Embryonic facial prominence (tissue), 1 donor: ENCODE results near the gene EXOC4.

Experiments
- DNase-seq: peaks from one replicate; pipeline ENCODE4 v3.0.0-alpha.2; 2016; ENCODE audit errors: extremely low spot score

The EXOC4 gene

DNA sequence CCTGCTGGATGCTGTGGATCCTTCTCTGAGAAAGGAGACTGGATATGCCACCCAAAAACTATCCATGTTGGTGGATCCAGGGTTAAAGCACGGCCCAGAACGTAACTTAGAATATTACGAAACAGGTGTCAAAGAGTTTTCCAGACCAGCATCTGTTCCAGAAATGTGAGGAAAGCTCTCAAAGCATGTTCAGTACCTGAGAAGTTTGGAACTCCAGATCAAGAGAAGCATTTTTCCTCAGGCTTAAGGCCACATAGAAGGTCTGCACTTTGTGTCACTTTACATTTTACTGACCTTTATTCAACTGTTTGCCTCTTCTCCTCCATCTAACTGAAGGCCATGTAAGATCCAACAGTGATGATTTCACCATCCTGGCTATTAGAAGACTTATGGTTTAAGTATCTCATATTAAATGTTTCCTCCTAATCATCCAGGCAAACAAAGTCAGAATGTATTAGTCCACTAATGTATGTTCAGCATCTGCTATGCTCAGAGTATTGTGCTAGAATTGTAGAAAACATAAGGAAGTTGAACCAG, 533.6 kb downstream of the EXOC4 start:
- no peak for DNase-seq

DNA sequence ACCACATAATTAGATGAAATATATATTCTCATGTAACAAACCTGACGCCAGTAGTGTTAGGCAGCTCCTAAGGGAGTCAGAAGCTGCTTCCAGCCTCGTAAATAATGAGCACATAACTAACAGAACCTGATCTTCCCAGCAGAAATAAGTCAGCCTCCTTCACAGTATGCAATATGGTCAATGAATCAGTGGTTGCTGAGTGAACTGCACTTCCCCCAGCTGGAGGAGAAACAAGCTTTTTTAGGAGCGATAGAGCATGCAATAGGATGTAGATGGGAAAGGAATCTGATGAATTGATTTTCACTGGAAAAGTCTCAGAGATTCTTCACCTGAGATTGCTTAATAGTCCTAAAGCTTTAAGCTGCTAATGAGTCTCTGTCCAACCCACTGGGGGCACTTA, 537.1 kb downstream of the EXOC4 start:
- DNase-seq: no peak

DNA sequence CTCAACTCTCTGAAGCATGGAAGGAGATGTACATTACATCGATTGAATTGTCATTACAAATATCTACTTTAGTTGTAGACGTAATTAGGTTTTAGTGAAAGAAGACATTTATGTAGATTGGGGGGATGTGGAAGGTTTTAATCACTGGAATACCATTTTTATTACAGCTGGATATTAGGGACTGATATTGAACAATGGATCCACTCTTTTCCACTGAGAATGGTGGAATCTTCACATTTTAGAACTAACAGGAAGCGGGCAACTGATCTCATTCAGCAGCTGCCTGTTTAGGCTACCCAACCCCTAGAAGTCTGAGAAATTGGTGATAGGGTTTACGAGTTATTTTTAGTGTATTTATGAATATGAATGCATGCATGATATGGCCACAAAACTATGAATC, 538.0 kb downstream of the EXOC4 start:
- DNase-seq: no peak

DNA sequence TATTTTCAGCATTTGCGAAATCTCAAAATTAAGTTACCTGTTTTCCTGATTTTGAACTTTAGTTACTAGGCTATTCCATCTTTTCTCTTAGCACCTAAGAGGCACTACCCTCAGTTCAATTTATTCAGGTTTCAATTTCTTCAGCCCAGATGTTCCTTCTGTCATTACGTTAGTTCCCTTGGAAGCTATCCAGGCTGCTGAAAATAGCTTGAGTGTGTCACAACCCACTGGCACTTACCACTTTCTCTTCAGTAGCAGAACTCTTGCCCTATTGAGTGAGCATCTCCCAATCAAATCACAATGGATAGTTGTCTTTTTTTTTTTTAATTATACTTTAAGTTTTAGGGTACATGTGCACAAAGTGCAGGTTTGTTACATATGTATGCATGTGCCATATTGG, 541.6 kb downstream of the EXOC4 start:
- DNase-seq: no peak

DNA sequence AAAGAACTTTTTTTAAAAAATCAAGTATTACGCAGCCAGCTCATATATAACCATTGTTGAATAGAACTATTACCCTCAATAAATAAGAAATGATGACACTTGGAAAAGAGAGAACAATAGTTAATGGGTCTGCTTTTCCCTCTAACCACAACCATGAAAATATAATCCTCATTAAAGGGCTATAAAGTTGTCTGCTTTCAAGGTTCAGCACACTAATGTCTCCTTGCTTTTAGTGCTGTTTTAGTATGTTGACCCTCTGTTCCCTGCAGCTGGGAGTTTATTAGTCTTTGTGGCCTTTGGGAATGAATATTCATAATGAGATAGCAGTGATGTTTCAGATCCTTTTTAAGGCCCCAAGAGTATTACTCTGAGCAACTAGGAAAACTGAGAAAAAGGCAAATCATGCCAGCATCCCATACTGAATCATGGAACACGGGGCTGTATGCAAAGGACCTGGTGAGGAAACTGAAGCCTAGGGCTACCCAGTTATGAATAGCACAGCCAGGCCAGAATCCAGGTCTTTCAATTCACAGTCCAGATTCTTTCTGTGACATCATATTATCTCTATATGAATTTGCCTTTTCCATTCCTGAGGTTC, 542.3 kb downstream of the EXOC4 start:
- no peak for DNase-seq

DNA sequence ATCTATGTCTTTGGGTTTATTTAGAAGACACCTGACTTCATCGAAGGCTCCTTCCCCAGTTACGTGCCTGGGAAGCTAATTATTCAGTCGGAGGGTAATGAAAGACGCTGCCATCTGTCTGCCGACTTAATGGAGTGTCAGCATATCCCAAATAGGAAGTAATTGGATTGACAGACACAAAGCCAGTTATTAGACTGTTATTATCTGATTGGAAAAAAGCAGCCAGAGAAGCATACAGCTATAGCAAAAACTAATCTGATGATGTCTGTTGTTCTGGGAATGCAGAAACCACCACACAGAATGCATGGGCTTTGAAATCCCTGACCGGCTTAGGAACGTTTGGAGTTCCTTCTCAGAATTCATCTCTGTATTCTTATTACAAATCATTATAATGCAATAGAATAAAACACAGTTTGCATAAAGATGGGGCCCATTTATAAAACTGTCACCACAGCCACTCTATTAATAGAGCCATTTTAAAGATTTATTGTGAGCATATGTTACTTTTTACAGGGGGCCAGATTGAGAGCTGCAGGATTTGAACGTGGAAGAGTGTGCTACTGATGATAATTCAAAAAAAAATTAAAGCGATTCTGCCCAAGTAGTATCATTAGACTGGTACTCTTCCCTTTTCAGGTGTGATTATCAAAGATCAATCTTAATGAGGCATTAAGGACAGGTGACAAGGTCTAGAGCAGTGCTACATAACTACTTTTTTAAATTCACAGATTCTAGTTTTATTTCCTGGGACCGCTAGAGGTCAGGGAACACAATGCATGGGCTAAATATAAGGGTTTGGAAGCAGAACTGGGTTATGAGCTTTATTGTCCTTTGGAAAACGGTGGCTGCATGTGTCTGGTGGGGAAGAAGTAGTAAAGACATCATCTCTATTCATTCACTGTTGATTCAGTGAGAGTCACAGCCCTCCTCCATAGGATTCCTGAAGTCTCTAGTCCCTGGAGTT, 544.2 kb downstream of the EXOC4 start:
- DNase-seq: no peak

DNA sequence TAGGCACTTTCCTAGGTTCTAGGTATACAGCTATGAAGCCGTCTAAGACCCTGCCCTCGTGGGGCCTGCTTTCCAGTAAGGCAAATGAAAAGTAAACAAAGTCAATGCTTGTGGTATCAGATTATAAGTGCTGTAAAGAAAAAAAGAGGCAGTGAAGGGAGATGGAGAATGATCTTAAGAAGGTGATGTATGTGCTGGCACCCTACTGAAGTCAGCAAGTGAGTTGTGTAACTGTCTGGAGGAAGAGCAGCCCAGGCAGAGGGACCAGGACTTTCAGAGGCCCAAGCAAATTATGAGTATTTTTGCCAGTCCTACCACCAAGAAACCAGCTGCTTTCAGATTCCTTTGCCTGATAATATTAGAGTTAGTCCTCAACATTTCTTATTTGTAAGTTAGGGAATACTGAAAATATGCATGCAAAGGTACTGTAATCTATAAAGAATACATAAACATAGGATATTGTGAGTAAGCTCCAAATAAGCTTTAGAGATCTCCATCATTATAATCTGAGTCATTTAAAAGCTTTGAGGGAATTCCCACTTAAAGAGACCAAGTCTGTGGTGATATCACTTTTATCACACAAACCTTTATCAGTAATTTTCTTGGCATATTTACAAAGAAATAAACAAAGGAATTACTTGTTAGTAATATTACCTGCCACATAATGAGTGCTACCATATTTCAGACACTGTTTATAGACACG, 545.1 kb downstream of the EXOC4 start:
- DNase-seq: no peak

DNA sequence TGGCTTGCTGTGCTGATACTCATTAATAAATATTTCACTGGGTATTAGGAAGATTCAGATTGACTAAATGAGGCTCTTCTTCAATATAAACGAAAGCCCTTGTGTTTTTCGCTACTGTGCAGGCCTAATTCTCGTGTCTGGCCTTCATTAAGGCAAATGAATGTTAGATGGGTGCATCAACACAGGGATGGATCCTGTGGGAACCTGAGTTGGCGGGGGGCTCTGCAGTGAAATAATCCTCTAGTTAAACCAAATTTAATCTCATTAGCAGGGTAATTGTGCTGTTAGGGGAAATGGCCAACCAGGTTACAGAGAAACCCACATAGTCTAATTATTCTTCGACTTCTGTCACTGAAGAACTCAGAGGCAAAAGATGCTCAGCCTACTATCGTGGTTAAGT, 548.5 kb downstream of the EXOC4 start:
- no peak for DNase-seq

DNA sequence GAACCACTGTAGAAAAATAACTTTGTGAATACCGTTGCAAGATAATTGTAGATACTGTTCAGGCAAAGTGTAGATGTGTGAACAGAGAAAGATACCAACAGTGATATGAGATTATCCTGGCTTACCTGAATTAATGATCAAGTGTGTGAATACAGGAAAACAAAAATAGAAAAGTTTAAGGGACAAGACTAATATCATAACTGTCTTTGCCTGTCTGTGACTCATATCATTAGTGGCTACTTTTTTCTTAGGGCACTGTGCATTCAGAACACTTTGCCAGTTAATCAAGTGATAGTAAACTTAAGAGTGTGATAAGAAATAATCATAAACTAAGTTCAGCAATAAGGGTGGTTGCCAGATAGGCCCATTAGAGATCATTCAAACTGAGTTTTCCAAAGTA, 551.2 kb downstream of the EXOC4 start:
- DNase-seq: no peak

DNA sequence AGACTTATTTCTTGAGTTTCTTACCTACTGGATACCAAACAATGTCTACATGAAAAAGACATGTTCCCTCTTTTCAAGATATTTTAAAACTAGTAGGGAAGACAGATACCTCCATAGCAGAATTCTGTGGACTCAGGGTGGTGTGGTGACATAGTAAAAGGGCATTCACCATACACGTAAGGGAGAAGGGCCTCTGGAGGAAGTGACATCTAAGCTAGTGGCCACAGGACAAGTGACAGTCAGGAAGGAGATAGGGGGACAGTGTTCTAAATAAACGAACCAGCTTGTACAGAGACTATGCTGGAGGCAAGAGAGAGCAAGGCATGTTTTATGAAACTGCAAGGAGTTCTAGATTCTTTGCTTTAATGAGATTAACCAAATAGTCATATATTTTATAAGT, 552.5 kb downstream of the EXOC4 start:
- DNase-seq: no peak

DNA sequence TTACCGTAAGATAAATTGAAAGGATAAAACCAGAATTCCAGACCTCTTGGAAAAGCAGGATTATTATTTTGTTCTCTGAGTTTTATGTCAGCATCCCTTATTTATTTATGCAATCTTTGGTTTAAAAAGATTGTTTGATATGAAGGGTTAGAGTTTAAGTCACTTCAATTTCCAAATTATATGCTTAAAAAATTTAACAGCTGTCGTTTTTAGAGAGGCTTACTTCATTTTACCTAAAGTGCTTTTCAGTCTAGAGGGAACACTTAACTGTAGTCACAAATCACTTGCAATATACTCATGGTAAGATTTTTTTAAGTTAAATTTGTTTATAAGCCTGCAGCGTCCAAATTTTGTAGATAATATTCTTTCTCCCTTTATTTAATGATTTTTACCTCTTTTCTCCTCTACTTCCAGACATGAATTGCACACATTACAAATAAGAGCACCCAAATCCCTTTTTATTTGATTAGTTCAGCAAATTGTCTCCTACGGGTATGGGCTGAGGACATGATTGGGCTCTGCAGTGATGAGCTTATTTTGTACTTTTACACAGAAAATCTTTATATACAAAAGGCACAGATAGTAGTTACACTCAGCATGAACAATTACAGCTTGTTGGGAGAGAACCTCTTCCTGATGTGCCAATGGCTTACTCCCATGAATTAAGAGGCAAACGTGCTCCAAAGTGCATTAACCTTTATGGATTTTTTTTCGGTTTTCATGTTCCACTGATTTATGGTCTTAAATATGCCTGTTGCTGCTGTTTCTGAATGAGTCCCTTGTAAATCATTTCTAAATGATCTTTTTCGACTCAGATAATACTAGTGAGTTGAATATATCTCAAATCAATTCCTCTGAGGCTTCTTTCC, 555.0 kb downstream of the EXOC4 start:
- no peak for DNase-seq

DNA sequence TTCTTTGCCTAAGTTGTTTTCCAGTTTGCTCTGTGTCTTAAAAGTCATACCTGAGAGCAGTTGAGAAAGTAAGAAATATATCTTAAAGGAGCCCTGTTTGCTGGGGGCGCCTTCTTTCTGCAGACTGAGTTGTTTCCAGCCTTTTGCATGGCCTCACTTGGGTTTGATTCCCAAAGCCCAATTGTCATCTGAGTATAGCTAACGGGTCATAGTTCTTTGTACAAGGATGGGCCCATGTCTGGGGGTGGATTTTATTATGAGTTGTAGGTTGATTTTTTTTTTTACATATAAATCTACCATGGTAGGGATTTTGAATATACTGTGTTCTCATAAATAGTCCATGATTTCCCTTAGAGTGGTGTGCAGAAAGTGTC, 555.6 kb downstream of the EXOC4 start:
- no peak for DNase-seq

DNA sequence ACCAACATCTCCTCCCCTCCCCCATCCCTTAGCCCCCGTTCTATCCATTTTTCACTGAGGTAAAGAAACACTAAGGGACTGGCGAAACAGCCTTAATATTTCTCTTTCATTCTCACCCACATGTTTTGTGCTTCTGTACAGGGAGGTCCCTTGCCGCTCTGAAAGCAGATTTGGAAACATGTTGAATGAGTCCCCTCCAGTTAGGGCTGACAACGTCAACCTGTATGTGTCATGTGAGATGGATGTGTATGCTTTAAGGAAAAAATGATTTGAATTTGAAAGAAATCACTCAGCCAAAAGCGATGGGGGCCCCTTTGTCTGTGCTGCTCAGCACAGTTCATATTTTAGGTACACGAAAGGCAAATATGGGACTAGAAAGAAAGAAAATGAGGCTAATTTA, 560.0 kb downstream of the EXOC4 start:
- no peak for DNase-seq

DNA sequence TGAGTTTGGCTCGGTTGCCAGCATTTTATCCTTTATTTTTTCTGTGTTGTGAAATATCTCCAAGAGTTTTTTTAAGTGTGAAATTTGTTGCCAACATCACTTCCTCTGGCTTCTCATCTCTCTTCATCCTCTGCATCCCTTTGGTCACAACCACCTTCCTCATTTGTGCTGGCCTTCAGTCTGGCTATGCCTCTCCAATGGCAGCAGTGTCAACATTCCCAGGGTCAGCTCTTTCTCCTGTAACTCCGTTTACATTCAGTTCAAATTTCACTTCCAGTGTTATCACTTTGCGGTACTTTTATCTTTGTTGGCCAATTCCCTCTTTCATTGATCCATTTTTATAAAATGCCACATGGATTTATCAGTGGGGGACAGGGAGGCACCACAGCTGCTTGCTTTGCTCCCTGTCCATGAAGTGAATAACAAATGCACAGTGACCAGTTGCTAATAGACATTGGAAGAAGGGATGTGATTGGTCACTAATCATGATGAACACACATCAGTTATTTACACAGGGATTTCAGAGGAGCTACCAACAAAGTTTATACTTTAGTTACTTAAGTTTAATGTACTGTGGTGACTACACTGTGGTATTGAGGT, 562.8 kb downstream of the EXOC4 start:
- DNase-seq: no peak

DNA sequence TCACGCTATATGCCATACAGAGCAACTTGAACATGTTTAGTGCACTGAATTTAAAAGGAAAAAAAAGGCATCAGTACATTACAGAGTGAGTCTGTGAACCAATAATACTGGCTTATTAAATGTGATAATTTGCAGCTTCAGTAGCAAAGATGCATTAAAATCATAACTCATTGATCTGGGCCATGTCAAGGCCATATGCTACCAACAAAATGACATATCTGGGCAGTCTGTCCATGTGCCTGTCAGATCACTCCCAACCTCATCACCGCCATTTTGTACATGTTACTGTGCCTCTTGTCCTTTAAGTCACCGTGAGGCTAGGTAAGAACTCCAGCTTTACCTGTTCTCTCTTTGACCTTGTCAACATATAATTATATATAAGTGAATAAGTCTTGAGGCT, 566.8 kb downstream of the EXOC4 start:
- no peak for DNase-seq

DNA sequence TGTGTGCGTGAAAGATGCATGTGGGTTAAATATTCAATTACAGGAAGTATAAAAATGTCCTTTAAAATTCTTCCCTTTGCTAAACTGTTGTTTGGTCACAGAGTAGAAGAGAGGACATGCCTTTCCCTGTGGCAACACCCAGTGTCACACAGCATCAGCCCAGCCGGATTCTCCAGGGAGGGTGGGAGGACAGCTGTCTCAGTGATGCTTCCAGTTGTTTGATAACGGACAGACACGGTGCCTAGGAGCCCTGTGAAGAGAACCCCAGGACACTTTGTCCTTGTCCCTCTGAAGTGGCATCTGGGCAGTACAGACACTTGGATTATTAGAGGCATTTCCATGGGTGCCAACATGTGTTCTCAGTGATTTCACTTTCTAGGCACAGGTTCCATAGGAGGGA, 567.7 kb downstream of the EXOC4 start:
- DNase-seq: no peak

DNA sequence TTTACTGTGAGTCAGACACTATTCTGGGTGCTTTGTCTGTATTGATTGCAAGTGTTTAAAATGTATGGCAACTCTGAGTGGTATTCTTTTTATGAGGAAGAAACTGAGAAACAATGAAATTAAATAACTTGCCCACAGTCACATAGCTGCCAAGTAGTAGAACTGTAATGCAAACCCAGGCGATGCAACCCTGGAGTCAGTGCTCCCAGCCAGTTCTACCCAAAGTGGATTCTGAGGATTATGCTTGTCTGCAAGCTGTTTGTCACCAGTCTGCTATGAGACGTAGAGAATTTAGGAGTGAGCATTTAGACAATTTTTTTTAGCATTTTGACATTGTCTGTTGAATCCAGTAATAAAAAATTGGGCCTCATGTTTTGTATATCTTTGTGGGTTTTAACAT, 568.3 kb downstream of the EXOC4 start:
- no peak for DNase-seq

DNA sequence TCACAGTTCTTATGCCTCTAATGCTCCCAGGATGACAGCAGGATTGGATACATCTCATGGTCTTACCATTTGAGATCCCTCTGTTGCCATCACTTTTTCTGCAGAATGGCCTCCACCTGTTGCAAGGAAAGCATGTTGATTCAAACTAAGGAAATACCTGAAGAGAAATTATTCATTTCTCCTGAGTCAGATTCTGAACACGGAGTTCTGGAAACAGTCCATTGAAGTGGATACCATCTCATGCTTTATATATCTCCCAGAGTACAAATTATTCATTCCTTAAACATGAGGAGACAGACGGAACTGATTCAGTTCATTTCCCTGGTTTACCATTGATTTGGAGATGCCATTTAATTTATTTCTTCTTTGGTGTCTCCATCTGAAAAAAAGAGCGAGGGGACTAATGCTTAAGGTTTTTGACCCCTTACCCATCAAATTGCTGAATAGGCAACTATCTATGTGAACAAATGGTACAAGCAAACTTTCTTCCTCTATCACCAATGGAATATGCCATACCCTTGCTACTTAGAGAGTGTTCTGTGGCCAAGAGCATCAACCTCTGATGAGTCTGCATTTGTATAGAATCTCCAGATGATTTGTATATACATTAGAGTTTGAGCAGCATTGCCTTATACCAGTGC, 569.2 kb downstream of the EXOC4 start:
- no peak for DNase-seq

DNA sequence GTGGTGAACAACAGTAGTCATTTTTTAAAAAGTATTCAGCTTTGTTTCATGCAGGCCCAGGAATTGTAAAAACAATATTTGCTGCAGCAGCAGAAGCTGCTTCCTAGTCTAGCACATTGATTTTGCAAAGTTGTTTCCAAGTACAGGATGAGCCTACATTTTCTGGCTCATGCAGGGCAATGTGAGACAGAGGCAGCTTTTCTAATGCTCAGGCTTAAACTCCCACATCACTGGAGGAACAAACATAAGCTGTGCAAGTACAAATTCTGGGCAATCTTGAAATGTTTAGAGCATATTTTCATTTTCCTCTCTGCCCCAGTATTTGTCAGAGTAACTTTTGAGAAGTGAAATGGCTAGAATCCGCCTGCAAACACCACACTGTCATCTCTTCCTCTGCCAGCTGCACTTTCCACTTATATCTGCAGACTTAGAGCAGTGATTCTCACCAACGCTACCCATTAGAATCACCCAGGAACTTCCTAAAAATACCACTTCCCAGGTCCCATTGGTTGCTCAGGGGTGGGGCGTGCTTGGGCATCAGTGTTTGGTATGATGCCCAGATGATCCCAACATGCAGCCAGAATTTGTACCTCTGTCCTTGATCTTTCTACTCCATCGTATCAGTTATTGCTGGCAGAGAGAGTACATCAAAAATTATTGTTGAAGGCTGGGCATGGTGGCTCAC, 570.1 kb downstream of the EXOC4 start:
- no peak for DNase-seq

DNA sequence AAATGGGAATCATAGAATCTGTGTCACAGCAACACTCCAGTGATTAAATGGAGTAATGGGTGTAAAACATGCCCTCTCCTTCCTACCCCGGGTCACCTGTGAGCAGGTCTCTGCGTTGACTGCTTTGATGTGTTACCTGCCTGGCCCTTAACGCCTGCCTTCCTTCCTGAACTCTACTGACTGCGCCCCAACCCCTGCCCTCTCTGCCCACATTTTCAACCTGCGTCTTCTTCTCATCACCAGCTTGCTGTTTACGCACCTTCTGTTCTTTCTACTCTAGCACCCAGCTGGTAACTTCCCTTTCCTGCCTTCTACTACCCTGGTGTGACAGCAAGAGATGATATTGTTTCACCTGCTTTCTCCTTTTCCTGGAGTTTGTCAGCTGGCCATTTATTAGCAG, 571.3 kb downstream of the EXOC4 start:
- no peak for DNase-seq
